K562 (cell line): ENCODE results near the gene KPTN. TPM values are rescaled to one million over a fixed set of nuclear protein-coding genes. Genes with fewer than 3 reads are reported as not detected.

ENCODE experiments used
- CREB3 ChIP-seq: fragments of 450-650 bp; conservative IDR thresholded peaks from 2 replicates; pipeline ENCODE4 v1.6.1; 2016; ENCODE audit warnings: missing genetic modification characterization, low read depth, mild to moderate bottlenecking, missing compliant biosample characterization, moderate library complexity
- CUX1 ChIP-seq: fragments of 200-800 bp; sonication (Bioruptor generic); IDR thresholded peaks from 2 replicates; pipeline ENCODE4 v1.6.1; 2016; ENCODE audit warnings: missing genetic modification characterization, missing compliant biosample characterization
- ETS2 ChIP-seq: IDR thresholded peaks from 2 replicates; pipeline ENCODE4 v1.6.1; 2016; ENCODE audit warnings: borderline replicate concordance, missing genetic modification characterization, mild to moderate bottlenecking, moderate library complexity, missing compliant biosample characterization; ENCODE audit not compliant: poor library complexity, severe bottlenecking
- GATA2 ChIP-seq: sonication (generic); formaldehyde crosslinking; IDR thresholded peaks from 2 replicates; pipeline ENCODE4 v1.4.0; 2020; ENCODE audit warnings: mild to moderate bottlenecking, missing genetic modification reagents
- NFE2 ChIP-seq: IDR thresholded peaks from 2 replicates; pipeline ENCODE4 v1.6.1; 2014; ENCODE audit warnings: antibody characterized with exemption, low read depth
- SETDB1 ChIP-seq: IDR thresholded peaks from one replicate; pipeline ENCODE4 v1.6.1; 2012; ENCODE audit warnings: low read length, control low read depth, inconsistent platforms
- USF1 ChIP-seq: sonication (generic); formaldehyde crosslinking; IDR thresholded peaks from 2 replicates; pipeline ENCODE4 v1.9.0; 2022; ENCODE audit warnings: mild to moderate bottlenecking, missing genetic modification reagents
- ZBTB17 ChIP-seq: fragments of 450-650 bp; formaldehyde crosslinking; IDR thresholded peaks from 2 replicates; pipeline ENCODE4 v1.4.0; 2020; ENCODE audit warnings: mild to moderate bottlenecking
- ZBTB40 ChIP-seq, 2 experiments: fragments of 450-650 bp in 1 of 2; sonication (generic) in 1 of 2; formaldehyde crosslinking in 1 of 2; IDR thresholded peaks; 2 replicates each; pipeline versions ENCODE4 v1.7.1 to v1.9.0; 2016 to 2022; ENCODE audit warnings: inconsistent platforms in 1 of 2, mild to moderate bottlenecking in 1 of 2, missing genetic modification reagents in 1 of 2
- polyA plus RNA-seq, 8 experiments: library from polyadenylated mRNA; depleted of rRNA in 4 of 8; stranded (reverse) in 5 of 8; unstranded in 3 of 8; fragments of >200 nt; fragmentation: Nextera tagmentation in 2 of 8; fragmentation: Illumina TruSeq in 1 of 8; extraction: Ambion mirVana in 2 of 8; extraction: Trizol in 1 of 8; gene quantifications; 2 replicates each; pipeline versions ENCODE4 v1.2.1 to v1.2.3, GENCODE V29; 2011 to 2014; ENCODE audit warnings: inconsistent platforms in 1 of 8, missing spikeins in 1 of 8
- total RNA-seq, 7 experiments: library from RNA; depleted of rRNA in 6 of 7; stranded (reverse); fragments of >200 nt in 6 of 7; fragmentation: Illumina TruSeq in 2 of 7; extraction: Trizol in 2 of 7; gene quantifications; 2 replicates each; pipeline versions ENCODE4 v1.2.1 to v1.2.3, GENCODE V29; 2011 to 2021; ENCODE audit warnings: low replicate concordance in 1 of 7

Gene KPTN
- total and polyA plus RNA-seq, 9 of the 15 experiments (the other 6 are each of a cell fraction or from before 2014, with no cell fraction given): 0.56 to 18.2 (median 8.5) TPM

- TF ChIP-seq ETS2 (no peak), CREB3 (peak; percentile 85), CUX1 (no peak), GATA2 (no peak), ZBTB40 (IDR thresholded peaks at IDR 0.05) (peak; percentile 45; the same call in 1 of the 2 replicates), ZBTB40 (CRISPR knock-in tag; IDR thresholded peaks at IDR 0.05) (no peak), SETDB1 (no peak), ZBTB17 (CRISPR knock-in tag) (peak; percentile 85), USF1 (CRISPR knock-in tag) (no peak), NFE2 (no peak)
Measured at GRCh38 chr19:47483800-47484690, at the start of gene KPTN (continued).
